Mesenchymal stem cell (in vitro differentiated cells and primary cell): ENCODE data around the gene DEPDC5.

Experiments
- DNase-seq: peaks from one replicate; pipeline ENCODE4 v3.0.0-alpha.2; 2013
- H2AFZ ChIP-seq: one replicate; pipeline ENCODE4 v1.6.1; 2013; ENCODE audit warnings: low read depth, mild to moderate bottlenecking, control low read depth, inconsistent platforms, low read length, moderate library complexity
- H2AK5ac ChIP-seq: 2 replicates; pipeline ENCODE4 v1.6.1; 2013; ENCODE audit warnings: low read length, moderate library complexity, mild to moderate bottlenecking, inconsistent platforms; ENCODE audit not compliant: severe bottlenecking
- H2BK120ac ChIP-seq: one replicate; pipeline ENCODE4 v1.6.1; 2013; ENCODE audit warnings: low read depth, mild to moderate bottlenecking, inconsistent platforms, low read length, moderate library complexity
- H2BK12ac ChIP-seq, 2 experiments: one replicate each; pipeline ENCODE4 v1.6.1; 2013; ENCODE audit warnings: inconsistent platforms in 2 of 2, low read length in 2 of 2, mild to moderate bottlenecking in 2 of 2, moderate library complexity in 2 of 2, control low read depth in 1 of 2
- H2BK15ac ChIP-seq: one replicate; pipeline ENCODE4 v1.6.1; 2013; ENCODE audit warnings: mild to moderate bottlenecking, low read depth, inconsistent platforms; ENCODE audit not compliant: poor library complexity, severe bottlenecking
- H2BK5ac ChIP-seq: 2 replicates; pipeline ENCODE4 v1.6.1; 2013; ENCODE audit warnings: low read depth, mild to moderate bottlenecking, low read length, control low read depth, inconsistent platforms; ENCODE audit not compliant: poor library complexity, severe bottlenecking
- H3K14ac ChIP-seq, 2 experiments: one replicate each; pipeline ENCODE4 v1.6.1; 2013; ENCODE audit warnings: inconsistent platforms in 2 of 2, low read length in 2 of 2, control low read depth in 1 of 2, mild to moderate bottlenecking in 1 of 2, moderate library complexity in 1 of 2
- H3K18ac ChIP-seq, 2 experiments: one replicate each; pipeline ENCODE4 v1.6.1; 2013; ENCODE audit warnings: inconsistent platforms in 2 of 2, low read length in 2 of 2, control low read depth in 1 of 2, low read depth in 1 of 2, mild to moderate bottlenecking in 1 of 2
- H3K23ac ChIP-seq, 2 experiments: one replicate each; pipeline ENCODE4 v1.6.1; 2013; ENCODE audit warnings: inconsistent platforms in 2 of 2, low read length in 2 of 2, mild to moderate bottlenecking in 2 of 2, moderate library complexity in 2 of 2, control low read depth in 1 of 2
- H3K27ac ChIP-seq: 2 replicates; pipeline ENCODE4 v1.5.1; 2013; ENCODE audit warnings: mild to moderate bottlenecking, moderate library complexity, low read length, control low read depth, inconsistent platforms; ENCODE audit not compliant: poor library complexity, severe bottlenecking
- H3K27me3 ChIP-seq, 2 experiments: 2 replicates each; pipeline versions ENCODE4 v1.6.1 to v1.7.0; 2013; ENCODE audit warnings: low read length in 2 of 2, mild to moderate bottlenecking in 2 of 2, moderate library complexity in 2 of 2, control low read depth in 1 of 2, inconsistent platforms in 1 of 2; ENCODE audit not compliant: control insufficient read depth in 1 of 2, insufficient read depth in 1 of 2
- H3K36me3 ChIP-seq, 2 experiments: 2 replicates each; pipeline versions ENCODE4 v1.6.1 to v1.7.0; 2013; ENCODE audit warnings: low read length in 2 of 2, control low read depth in 1 of 2, inconsistent platforms in 1 of 2, low read depth in 1 of 2, mild to moderate bottlenecking in 1 of 2; ENCODE audit not compliant: insufficient read depth in 2 of 2, control insufficient read depth in 1 of 2
- H3K4ac ChIP-seq, 2 experiments: one replicate each; pipeline ENCODE4 v1.6.1; 2013; ENCODE audit warnings: inconsistent platforms in 2 of 2, low read length in 2 of 2, mild to moderate bottlenecking in 2 of 2, moderate library complexity in 2 of 2, control low read depth in 1 of 2, low read depth in 1 of 2
- H3K4me1 ChIP-seq: 2 replicates; pipeline ENCODE4 v1.6.1; 2013; ENCODE audit warnings: low read depth, low read length, control low read depth; ENCODE audit not compliant: control insufficient read depth, insufficient read depth
- H3K4me2 ChIP-seq: 2 replicates; pipeline ENCODE4 v1.6.1; 2013; ENCODE audit warnings: low read length, mild to moderate bottlenecking, inconsistent platforms; ENCODE audit not compliant: poor library complexity, severe bottlenecking
- H3K4me3 ChIP-seq, 2 experiments: 2 replicates each; pipeline versions ENCODE4 v1.5.1 to v1.7.0; 2013; ENCODE audit warnings: low read length in 2 of 2, mild to moderate bottlenecking in 2 of 2, control low read depth in 1 of 2, low read depth in 1 of 2; ENCODE audit not compliant: insufficient read depth in 1 of 2
- H3K79me1 ChIP-seq: replicated peaks from 2 replicates; pipeline ENCODE4 v1.6.1; 2013; ENCODE audit warnings: mild to moderate bottlenecking, control low read depth, low read length, inconsistent platforms; ENCODE audit not compliant: poor library complexity, severe bottlenecking
- H3K9ac ChIP-seq: 2 replicates; pipeline ENCODE4 v1.7.0; 2013; ENCODE audit warnings: mild to moderate bottlenecking, low read length, moderate library complexity
- H3K9me3 ChIP-seq: 2 replicates; pipeline ENCODE4 v1.7.0; 2013; ENCODE audit warnings: mild to moderate bottlenecking, low read length; ENCODE audit not compliant: control insufficient read depth
- H4K8ac ChIP-seq: one replicate; pipeline ENCODE4 v1.6.1; 2013; ENCODE audit warnings: inconsistent platforms, mild to moderate bottlenecking, low read length, moderate library complexity
- H4K91ac ChIP-seq: one replicate; pipeline ENCODE4 v1.6.1; 2013; ENCODE audit warnings: mild to moderate bottlenecking, low read length, inconsistent platforms
- WGBS: methylation state at CpG from one replicate; pipeline ENCODE4 v1.1.7; 2013; ENCODE audit warnings: mixed read lengths; 5-methylcytosine and 5-hydroxymethylcytosine counted together

The DEPDC5 gene

DNA sequence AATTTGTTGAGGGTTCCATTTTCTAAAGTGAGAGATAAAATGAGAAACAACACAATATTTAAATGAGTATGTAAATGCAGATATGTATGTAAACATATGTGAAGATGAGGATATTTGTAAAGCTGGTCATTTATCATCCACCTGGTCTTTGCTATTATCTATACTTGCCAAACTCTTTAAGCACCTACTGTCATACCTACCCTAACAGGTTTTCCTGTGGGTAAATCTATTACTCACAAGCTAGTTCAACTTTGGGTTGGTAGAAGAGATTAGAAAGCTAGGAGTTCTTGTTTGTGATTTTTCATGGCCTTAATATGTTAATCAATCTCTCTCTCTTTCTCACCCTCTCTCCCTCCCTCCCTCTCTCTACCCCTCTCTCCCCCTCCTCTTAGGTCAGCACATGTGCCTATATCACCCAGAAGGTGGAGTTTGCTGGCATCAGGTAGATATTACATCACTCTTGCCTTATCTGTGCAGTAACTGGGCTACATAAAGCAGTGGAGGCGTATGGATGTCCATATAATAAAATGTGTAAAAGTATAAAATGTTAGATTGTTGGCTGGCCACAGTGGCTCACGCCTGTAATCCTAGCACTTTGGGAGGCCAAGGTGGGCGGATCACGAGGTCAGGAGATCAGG, 14.7 kb downstream of the DEPDC5 start:
- Histone ChIP-seq H3K27me3 (no peaks in the 10 kb centered on the region), H3K27ac (no peak overlapping the region), H2BK120ac (no peak overlapping the region), H2BK5ac (no peak overlapping the region), H3K79me1 (no peaks in the 10 kb centered on the region), H3K4ac (no peak overlapping the region), H3K9ac (no peak overlapping the region), H2AK5ac (no peak overlapping the region), H3K36me3 (peaks cover 29 to 74% of the 10 kb centered on the region in 2 experiments), H2AFZ (no peak overlapping the region), H3K9me3 (no peaks in the 10 kb centered on the region), H3K4me3 (no peak overlapping the region), H3K14ac (no peak overlapping the region), H3K4me2 (no peak overlapping the region), H4K91ac (no peak overlapping the region), H2BK15ac (no peak overlapping the region), H3K18ac (no peak overlapping the region), H3K4me1 (no peaks in the 10 kb centered on the region), H4K8ac (no peak overlapping the region), H2BK12ac (no peak overlapping the region), H3K23ac (no peak overlapping the region)
- 99% methylated on average over 4 of the region's 4 CpGs for WGBS
- DNase-seq = no peak

DNA sequence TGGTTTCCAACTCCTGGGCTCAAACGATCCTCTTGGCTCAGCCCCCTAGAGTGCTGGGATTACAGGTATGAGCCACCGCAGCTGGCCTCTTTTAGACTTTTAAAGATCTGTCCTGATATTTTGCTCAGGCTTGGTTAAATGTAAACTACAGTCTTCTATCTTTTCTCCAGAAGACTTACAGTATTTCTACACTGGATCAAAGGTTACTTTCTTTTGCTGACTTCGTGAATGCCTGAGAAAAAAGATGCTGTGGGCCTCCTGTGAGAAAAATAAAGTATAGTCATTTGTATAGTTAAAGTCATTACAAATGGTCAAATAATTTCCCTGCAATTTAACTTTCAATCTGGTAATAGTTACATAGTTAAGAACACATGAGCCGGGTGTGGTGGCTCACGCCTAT, 19.6 kb downstream of the DEPDC5 start:
- H2BK12ac ChIP-seq = no peak overlapping the region
- no peak overlapping the region for H4K91ac ChIP-seq
- H3K9me3 ChIP-seq = no peaks in the 10 kb centered on the region

DNA sequence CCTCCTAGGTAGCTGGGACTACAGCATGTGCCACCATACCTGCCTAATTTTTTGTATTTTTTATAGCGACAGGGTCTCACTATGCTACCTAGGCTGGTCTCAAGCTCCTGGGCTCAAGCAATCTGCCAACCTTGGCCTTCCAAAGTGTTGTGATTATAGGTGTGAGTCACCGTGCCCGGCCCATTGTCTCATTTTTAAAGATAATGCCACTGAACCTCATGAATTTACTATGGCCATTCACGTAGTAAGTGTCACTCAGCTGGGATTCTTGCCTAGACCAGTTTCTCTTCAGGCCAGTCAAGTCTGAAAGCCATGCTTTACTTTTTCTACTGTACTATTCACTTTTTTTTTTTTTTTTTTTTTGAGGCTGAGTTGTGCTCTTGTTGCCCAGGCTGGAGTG, 22.4 kb downstream of the DEPDC5 start:
- no peak overlapping the region for H3K9ac ChIP-seq
- H3K79me1 ChIP-seq = peaks cover 4% of the 10 kb centered on the region
- H4K91ac ChIP-seq = no peak overlapping the region
- no peak overlapping the region for H2AFZ ChIP-seq
- H3K27ac ChIP-seq = no peak overlapping the region
- no peaks in the 10 kb centered on the region for H3K4me1 ChIP-seq
- H2BK120ac ChIP-seq = no peak overlapping the region
- no peak overlapping the region for H3K18ac ChIP-seq
- 98% methylated on average over 4 of the region's 4 CpGs for WGBS
- no peak overlapping the region for H4K8ac ChIP-seq
- H3K4ac ChIP-seq = no peak overlapping the region
- no peak overlapping the region for H3K4me3 ChIP-seq
- H3K23ac ChIP-seq = no peak overlapping the region
- no peaks in the 10 kb centered on the region for H3K9me3 ChIP-seq
- no peak overlapping the region for H3K14ac ChIP-seq
- H2AK5ac ChIP-seq = no peak overlapping the region
- H2BK15ac ChIP-seq = no peak overlapping the region
- H2BK5ac ChIP-seq = no peak overlapping the region
- DNase-seq = no peak
- no peak overlapping the region for H3K4me2 ChIP-seq
- peaks cover 36 to 72% of the 10 kb centered on the region in 2 experiments for H3K36me3 ChIP-seq
- no peak overlapping the region for H2BK12ac ChIP-seq
- no peaks in the 10 kb centered on the region for H3K27me3 ChIP-seq

More for the DNA sequence above, 19.6 kb downstream of the DEPDC5 start:
- Histone ChIP-seq H3K4me1 (no peaks in the 10 kb centered on the region), H3K14ac (no peak overlapping the region), H2BK120ac (no peak overlapping the region), H3K36me3 (peaks cover 29 to 74% of the 10 kb centered on the region in 2 experiments), H3K23ac (no peak overlapping the region), H3K4ac (no peak overlapping the region), H3K4me3 (no peak overlapping the region), H3K27ac (no peak overlapping the region), H3K18ac (no peak overlapping the region), H3K4me2 (no peak overlapping the region), H4K8ac (no peak overlapping the region), H2AK5ac (no peak overlapping the region), H2BK15ac (no peak overlapping the region), H2AFZ (no peak overlapping the region), H3K9ac (no peak overlapping the region), H3K79me1 (no peaks in the 10 kb centered on the region), H3K27me3 (no peaks in the 10 kb centered on the region), H2BK5ac (no peak overlapping the region)
- DNase-seq = no peak
- 94% methylated on average over 3 of the region's 5 CpGs for WGBS

DNA sequence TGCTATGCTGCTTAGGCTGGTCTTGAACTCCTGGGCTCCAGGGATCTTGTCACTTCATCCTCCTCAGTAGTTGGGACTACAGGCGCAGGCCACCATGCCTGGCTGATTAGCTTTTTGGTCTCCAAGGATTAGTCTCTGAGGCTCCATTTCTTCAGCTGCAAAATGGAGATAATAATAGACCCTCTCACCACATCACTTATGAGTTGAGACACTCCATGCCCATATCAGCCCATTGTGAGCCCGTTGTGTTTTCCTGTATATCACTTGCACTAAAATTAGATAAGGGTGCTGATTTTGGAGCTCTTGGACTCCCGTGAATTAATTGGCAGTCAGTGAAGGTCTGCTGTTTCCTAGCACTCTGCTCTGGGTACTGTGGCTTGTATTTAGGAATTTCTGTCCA, 36.0 kb downstream of the DEPDC5 start:
- Histone ChIP-seq H3K79me1 (no peaks in the 10 kb centered on the region), H3K4me3 (no peak overlapping the region), H3K14ac (no peak overlapping the region), H2AK5ac (no peak overlapping the region), H2BK12ac (no peak overlapping the region), H4K91ac (no peak overlapping the region), H3K27me3 (no peaks in the 10 kb centered on the region), H3K4me2 (no peak overlapping the region), H3K4me1 (no peaks in the 10 kb centered on the region), H3K23ac (no peak overlapping the region), H3K36me3 (peaks cover 4 to 43% of the 10 kb centered on the region in 2 experiments), H3K9ac (no peak overlapping the region), H2AFZ (no peak overlapping the region), H3K27ac (no peak overlapping the region), H2BK5ac (no peak overlapping the region), H3K4ac (no peak overlapping the region), H2BK120ac (no peak overlapping the region), H3K9me3 (no peaks in the 10 kb centered on the region), H4K8ac (no peak overlapping the region), H2BK15ac (no peak overlapping the region), H3K18ac (no peak overlapping the region)
- 100% methylated on average over 3 of the region's 3 CpGs for WGBS
- no peak for DNase-seq
